ENCODE results near the gene RXRG.

RXRG gene

DNA sequence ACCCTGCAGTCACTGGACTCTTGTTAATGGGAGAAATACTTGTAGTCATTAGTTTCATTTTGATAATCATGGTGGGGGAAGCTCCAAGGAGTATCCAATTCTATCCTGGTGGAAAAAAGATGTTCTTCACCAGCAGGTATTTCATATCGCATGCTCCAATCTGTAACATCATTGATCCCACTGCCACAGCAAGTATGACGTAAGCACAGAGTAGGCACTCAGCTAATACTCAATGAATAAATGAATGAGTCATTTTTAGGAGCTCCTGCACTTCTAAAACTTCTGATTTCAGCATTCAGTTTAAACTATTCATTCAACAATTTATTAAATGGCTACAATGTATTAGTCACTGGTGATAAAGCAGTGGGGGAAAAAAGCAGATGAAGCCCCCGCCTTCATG lies 30.3 kb downstream of the RXRG start:
- Histone ChIP-seq H4K20me1 (ENCODE audit: insufficient read depth, low read length) (no peaks in the 10 kb centered on the region), H3K27me3 (ENCODE audit: insufficient read depth, low read length) (no peaks in the 10 kb centered on the region), H3K9me3 (ENCODE audit: low read length) (no peaks in the 10 kb centered on the region), H3F3A (ENCODE audit: insufficient read depth, low read length) (no peaks in the 10 kb centered on the region), H3K27ac (ENCODE audit: low read depth, low read length, poor library complexity, severe bottlenecking) (no peak overlapping the region), H3K9ac (ENCODE audit: low read length) (no peak overlapping the region), H3K36me3 (ENCODE audit: insufficient read depth, low read length) (no peaks in the 10 kb centered on the region), H3K9me2 (ENCODE audit: low read depth, low read length) (no peaks in the 10 kb centered on the region), H3K4me1 (ENCODE audit: insufficient read depth, low read length, severe bottlenecking) (no peaks in the 10 kb centered on the region), H3K4me3 (ENCODE audit: low read depth, low read length, poor library complexity, severe bottlenecking) (no peak overlapping the region), H3K79me2 (ENCODE audit: insufficient read depth, low read length) (no peaks in the 10 kb centered on the region), H3K4me2 (ENCODE audit: low read length) (no peak overlapping the region), H2AFZ (ENCODE audit: low read length) (no peak overlapping the region)
- TF ChIP-seq EZH2 (IDR thresholded peaks at IDR 0.05; ENCODE audit: borderline replicate concordance, low read length), result no peak
- TF ChIP-seq, protein P1, sequence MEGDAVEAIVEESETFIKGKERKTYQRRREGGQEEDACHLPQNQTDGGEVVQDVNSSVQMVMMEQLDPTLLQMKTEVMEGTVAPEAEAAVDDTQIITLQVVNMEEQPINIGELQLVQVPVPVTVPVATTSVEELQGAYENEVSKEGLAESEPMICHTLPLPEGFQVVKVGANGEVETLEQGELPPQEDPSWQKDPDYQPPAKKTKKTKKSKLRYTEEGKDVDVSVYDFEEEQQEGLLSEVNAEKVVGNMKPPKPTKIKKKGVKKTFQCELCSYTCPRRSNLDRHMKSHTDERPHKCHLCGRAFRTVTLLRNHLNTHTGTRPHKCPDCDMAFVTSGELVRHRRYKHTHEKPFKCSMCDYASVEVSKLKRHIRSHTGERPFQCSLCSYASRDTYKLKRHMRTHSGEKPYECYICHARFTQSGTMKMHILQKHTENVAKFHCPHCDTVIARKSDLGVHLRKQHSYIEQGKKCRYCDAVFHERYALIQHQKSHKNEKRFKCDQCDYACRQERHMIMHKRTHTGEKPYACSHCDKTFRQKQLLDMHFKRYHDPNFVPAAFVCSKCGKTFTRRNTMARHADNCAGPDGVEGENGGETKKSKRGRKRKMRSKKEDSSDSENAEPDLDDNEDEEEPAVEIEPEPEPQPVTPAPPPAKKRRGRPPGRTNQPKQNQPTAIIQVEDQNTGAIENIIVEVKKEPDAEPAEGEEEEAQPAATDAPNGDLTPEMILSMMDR (IDR thresholded peaks at IDR 0.05; ENCODE audit: low read length), result no peak

DNA sequence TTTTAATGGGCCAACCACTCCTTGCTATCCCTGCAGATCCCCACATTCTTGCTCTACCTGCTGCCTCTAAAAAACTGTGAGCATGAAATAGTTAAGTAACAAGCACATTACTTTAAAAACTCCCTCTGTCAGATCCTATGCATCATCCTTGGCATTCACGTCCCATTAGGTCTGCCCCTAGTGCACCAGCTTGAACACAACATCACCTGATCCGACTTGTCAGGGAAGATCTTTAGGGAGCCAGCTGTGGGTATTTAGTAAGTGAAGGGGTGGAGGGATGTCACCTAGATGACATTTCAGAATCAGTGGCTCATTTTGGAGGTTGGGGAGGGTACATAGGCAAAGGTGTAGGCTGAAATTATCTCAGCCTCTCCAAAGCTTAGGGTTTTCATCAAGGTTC lies 33.5 kb downstream of the RXRG start:
- H3K36me3 ChIP-seq (ENCODE audit: insufficient read depth, low read length), result no peaks in the 10 kb centered on the region
- H3K9me2 ChIP-seq (ENCODE audit: low read depth, low read length), result no peaks in the 10 kb centered on the region
- no peaks in the 10 kb centered on the region for H3F3A ChIP-seq (ENCODE audit: insufficient read depth, low read length)
- TF ChIP-seq, protein P1 (IDR thresholded peaks at IDR 0.05; ENCODE audit: low read length), result no peak
- TF ChIP-seq EZH2 (IDR thresholded peaks at IDR 0.05; ENCODE audit: borderline replicate concordance, low read length), result no peak
- no peaks in the 10 kb centered on the region for H3K9me3 ChIP-seq (ENCODE audit: low read length)
- H3K27me3 ChIP-seq (ENCODE audit: insufficient read depth, low read length), result no peaks in the 10 kb centered on the region
- H4K20me1 ChIP-seq (ENCODE audit: insufficient read depth, low read length), result no peaks in the 10 kb centered on the region
- no peak overlapping the region for H3K9ac ChIP-seq (ENCODE audit: low read length)
- H3K27ac ChIP-seq (ENCODE audit: low read depth, low read length, poor library complexity, severe bottlenecking), result no peak overlapping the region
- H2AFZ ChIP-seq (ENCODE audit: low read length), result no peak overlapping the region
- H3K4me3 ChIP-seq (ENCODE audit: low read depth, low read length, poor library complexity, severe bottlenecking), result no peak overlapping the region
- no peaks in the 10 kb centered on the region for H3K4me1 ChIP-seq (ENCODE audit: insufficient read depth, low read length, severe bottlenecking)
- H3K4me2 ChIP-seq (ENCODE audit: low read length), result no peak overlapping the region
- H3K79me2 ChIP-seq (ENCODE audit: insufficient read depth, low read length), result no peaks in the 10 kb centered on the region

DNA sequence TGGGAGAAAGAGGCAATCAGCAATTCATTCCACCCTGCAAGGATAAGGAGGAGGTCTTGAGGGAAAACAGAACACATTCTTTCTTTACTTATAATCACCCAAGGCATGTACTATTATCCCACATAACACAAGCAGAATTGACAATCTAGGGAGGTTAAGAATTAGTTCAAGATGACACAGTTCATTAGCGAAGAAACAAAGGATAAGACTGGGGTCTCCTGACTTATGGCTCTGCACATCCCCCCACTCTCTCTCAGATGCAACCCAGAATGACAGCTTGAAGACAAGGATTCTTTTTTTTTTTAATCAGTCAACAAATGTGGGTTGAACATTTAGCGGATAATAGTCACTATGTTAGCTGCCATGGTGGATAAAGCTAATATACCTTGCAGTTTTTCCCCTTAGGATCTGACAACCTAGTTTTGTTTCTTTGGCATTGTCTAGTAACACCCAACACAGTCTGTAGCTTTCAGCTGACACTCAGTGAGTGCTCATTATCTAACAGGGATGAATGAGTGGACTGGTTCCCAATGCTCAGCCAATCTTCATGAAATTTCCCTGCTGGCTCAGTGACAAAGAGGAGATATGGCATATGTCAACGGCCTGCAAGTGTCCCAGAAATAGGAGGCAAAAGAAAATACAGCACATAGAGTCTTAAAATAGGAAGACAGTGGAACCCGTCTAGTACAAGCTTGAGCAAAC lies 35.1 kb downstream of the RXRG start:
- H3K79me2 ChIP-seq (ENCODE audit: insufficient read depth, low read length), result no peaks in the 10 kb centered on the region
- no peak overlapping the region for H3K27ac ChIP-seq (ENCODE audit: low read depth, low read length, poor library complexity, severe bottlenecking)
- no peaks in the 10 kb centered on the region for H3K9me2 ChIP-seq (ENCODE audit: low read depth, low read length)
- TF ChIP-seq, protein P1 (IDR thresholded peaks at IDR 0.05; ENCODE audit: low read length), result no peak
- TF ChIP-seq EZH2 (IDR thresholded peaks at IDR 0.05; ENCODE audit: borderline replicate concordance, low read length), result no peak
- H3K4me1 ChIP-seq (ENCODE audit: insufficient read depth, low read length, severe bottlenecking), result no peaks in the 10 kb centered on the region
- no peak overlapping the region for H3K4me2 ChIP-seq (ENCODE audit: low read length)
- H3F3A ChIP-seq (ENCODE audit: insufficient read depth, low read length), result no peaks in the 10 kb centered on the region
- no peak overlapping the region for H3K9ac ChIP-seq (ENCODE audit: low read length)
- H3K9me3 ChIP-seq (ENCODE audit: low read length), result no peaks in the 10 kb centered on the region
- H3K27me3 ChIP-seq (ENCODE audit: insufficient read depth, low read length), result no peaks in the 10 kb centered on the region
- H3K36me3 ChIP-seq (ENCODE audit: insufficient read depth, low read length), result no peaks in the 10 kb centered on the region
- H2AFZ ChIP-seq (ENCODE audit: low read length), result no peak overlapping the region
- H4K20me1 ChIP-seq (ENCODE audit: insufficient read depth, low read length), result no peaks in the 10 kb centered on the region
- H3K4me3 ChIP-seq (ENCODE audit: low read depth, low read length, poor library complexity, severe bottlenecking), result no peak overlapping the region
